ENCODE measurements around the gene NTN4.
"Not testable (repeated sequence)": the region's sequence is repeated elsewhere in the genome, so short reads cannot be mapped to it uniquely, and the experiment has no call there.

The NTN4 gene

GRCh38 chr12:95626854-95627253 lies 163.7 kb downstream of the NTN4 start:
- Mint-ChIP-seq H3K4me3 (no peak overlapping the region), H3K4me1 (ENCODE audit: low read depth) (no peaks in the 10 kb centered on the region), H3K36me3 (no peaks in the 10 kb centered on the region), H3K27ac (no peak overlapping the region), H3K9me3 (ENCODE audit: low read depth) (no peaks in the 10 kb centered on the region), H3K27me3 (no peaks in the 10 kb centered on the region)

DNA sequence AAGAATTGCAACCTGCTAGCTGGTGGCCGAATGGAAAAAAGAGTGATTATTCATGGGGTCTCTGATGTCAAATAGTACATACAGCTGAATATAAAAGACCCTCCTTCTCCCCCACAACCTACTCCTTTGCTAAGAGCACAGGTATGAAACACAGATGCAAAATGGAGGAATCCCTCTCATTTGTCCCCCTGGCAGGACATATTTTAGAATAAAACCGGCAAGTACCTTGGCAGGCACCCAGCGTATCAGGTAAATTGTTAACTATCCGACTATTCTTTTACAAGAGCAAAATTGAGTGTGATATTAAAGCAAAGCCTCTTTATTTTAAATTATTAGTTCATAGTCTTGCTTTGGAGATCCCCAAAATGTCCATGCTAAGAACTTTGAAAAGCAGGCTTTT lies 165.6 kb downstream of the NTN4 start:
- Mint-ChIP-seq H3K4me1 (ENCODE audit: low read depth) (no peaks in the 10 kb centered on the region), H3K27ac (no peak overlapping the region), H3K36me3 (no peaks in the 10 kb centered on the region), H3K27me3 (no peaks in the 10 kb centered on the region), H3K9me3 (ENCODE audit: low read depth) (no peaks in the 10 kb centered on the region), H3K4me3 (no peak overlapping the region)

DNA sequence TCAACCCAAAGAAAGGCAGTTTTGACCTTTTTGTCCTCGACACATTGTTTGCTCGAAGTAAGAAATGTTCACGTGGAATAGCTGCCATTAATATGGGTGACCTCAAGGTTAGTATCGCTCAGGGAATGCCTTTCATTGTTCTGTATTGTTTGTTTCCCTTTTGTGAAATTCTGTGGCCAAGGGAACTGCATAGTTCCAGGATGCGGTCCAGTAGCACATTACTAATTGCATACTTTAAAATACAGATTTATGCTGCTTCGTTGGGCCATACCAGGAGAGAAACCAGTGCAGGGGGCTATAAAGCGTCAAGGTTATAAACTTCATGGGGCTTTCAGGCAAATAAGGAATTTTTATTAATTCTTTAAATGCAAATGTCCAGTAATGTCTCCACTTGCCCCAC lies 166.0 kb downstream of the NTN4 start:
- H3K9me3 Mint-ChIP-seq (ENCODE audit: low read depth): no peaks in the 10 kb centered on the region

DNA sequence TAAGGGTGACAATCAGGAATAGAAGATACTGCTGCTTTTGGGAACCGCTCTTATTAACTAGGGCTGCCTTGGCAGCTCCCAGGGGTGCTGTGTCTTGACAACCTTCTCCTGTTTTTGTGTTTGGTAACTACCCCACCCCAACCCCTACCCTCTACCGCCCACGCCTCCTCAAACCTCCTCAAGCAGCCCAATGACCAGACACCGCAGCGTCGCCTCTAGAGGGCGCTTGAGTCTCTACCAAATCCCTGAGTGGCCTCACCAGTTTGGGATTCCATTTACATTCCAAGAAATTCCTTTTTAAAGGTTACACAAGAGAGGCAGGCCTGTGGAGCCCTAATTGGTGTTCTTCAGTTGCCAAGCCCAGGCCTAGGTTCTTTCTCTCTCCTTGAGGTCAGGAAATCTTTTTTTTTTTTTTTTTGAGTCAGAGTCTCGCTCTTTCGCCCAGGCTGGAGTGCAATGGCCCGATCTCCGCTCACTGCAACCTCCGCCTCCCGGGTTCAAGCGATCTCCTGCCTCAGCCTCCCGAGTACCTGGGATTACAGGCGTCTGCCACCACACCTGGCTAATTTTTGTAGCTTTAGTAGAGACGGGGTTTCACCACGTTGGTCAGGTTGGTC lies 166.9 kb downstream of the NTN4 start:
- Mint-ChIP-seq H3K4me1 (ENCODE audit: low read depth) (no peaks in the 10 kb centered on the region), H3K4me3 (no peak overlapping the region), H3K27me3 (no peaks in the 10 kb centered on the region), H3K9me3 (ENCODE audit: low read depth) (no peaks in the 10 kb centered on the region), H3K27ac (no peak overlapping the region), H3K36me3 (no peaks in the 10 kb centered on the region)

More for the DNA sequence above, 166.0 kb downstream of the NTN4 start:
- H3K36me3 Mint-ChIP-seq: no peaks in the 10 kb centered on the region
- H3K4me3 Mint-ChIP-seq: no peak overlapping the region
- H3K27ac Mint-ChIP-seq: no peak overlapping the region
- H3K4me1 Mint-ChIP-seq (ENCODE audit: low read depth): no peaks in the 10 kb centered on the region
- H3K27me3 Mint-ChIP-seq: no peaks in the 10 kb centered on the region

DNA sequence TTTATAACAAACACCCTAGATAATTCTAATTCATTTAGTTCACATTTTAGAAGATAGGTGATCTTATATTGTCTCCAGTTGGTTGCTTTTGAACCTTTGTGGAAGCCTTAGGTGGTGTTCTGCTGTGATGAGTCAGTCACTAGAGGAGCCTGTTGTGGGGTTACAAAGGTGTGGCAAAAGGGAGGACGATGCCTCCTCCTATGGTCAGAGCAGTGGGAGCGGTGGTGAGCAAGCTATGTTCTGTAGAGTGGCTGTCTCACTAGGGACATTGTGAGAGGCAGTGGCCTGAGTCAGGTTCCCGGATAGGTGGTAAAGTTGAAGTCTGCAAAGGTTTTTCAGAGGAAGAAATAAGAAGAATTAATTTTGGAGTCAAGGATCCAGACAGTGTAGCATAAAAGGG lies 167.7 kb downstream of the NTN4 start:
- Mint-ChIP-seq H3K27me3 (no peaks in the 10 kb centered on the region), H3K4me1 (ENCODE audit: low read depth) (no peaks in the 10 kb centered on the region), H3K27ac (no peak overlapping the region), H3K9me3 (ENCODE audit: low read depth) (no peaks in the 10 kb centered on the region), H3K36me3 (no peaks in the 10 kb centered on the region), H3K4me3 (no peak overlapping the region)

GRCh38 chr12:95621725-95622124 lies 168.8 kb downstream of the NTN4 start:
- H3K36me3 Mint-ChIP-seq: no peaks in the 10 kb centered on the region
- H3K27ac Mint-ChIP-seq: no peak overlapping the region
- H3K27me3 Mint-ChIP-seq: no peaks in the 10 kb centered on the region
- no peak overlapping the region for H3K4me3 Mint-ChIP-seq
- no peaks in the 10 kb centered on the region for H3K4me1 Mint-ChIP-seq (ENCODE audit: low read depth)
- H3K9me3 Mint-ChIP-seq (ENCODE audit: low read depth): no peaks in the 10 kb centered on the region

DNA sequence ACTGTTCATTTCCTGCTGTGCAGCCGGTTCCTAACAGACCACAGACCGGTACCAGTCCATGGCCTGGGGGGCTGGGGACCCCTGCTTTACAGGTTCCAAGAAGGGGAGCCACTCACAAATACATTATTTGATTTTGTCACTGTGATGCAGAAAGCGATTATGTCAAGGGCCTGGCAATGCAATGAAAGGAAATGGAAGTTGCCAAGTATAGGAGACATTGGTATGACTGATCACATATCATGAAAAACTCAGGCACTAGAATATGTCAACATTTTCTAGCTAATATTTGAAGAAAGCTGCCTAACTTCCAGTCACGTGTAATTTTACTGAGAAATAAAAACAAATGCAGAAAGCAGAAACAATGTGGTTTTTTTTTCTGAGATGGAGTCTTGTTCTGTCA lies 170.4 kb downstream of the NTN4 start:
- H3K27me3 Mint-ChIP-seq: no peaks in the 10 kb centered on the region
- H3K9me3 Mint-ChIP-seq (ENCODE audit: low read depth): no peaks in the 10 kb centered on the region
- no peaks in the 10 kb centered on the region for H3K36me3 Mint-ChIP-seq
- no peak overlapping the region for H3K27ac Mint-ChIP-seq
- H3K4me3 Mint-ChIP-seq: no peak overlapping the region
- H3K4me1 Mint-ChIP-seq (ENCODE audit: low read depth): no peaks in the 10 kb centered on the region

- H3K27me3 Mint-ChIP-seq; H3K27ac Mint-ChIP-seq; H3K4me3 Mint-ChIP-seq; H3K36me3 Mint-ChIP-seq; H3K9me3 Mint-ChIP-seq (ENCODE audit: low read depth); H3K4me1 Mint-ChIP-seq (ENCODE audit: low read depth): not testable (repeated sequence)
Observed at GRCh38 chr12:95616470-95616869, 174.1 kb downstream of the NTN4 start.

- Mint-ChIP-seq H3K4me3 (no peak overlapping the region), H3K9me3 (ENCODE audit: low read depth) (no peaks in the 10 kb centered on the region), H3K27ac (no peak overlapping the region), H3K27me3 (peaks cover 2% of the 10 kb centered on the region), H3K4me1 (ENCODE audit: low read depth) (no peaks in the 10 kb centered on the region), H3K36me3 (no peaks in the 10 kb centered on the region)
Observed at GRCh38 chr12:95615749-95616148, 174.8 kb downstream of the NTN4 start.

GRCh38 chr12:95614390-95614982 lies 176.1 kb downstream of the NTN4 start:
- Mint-ChIP-seq H3K4me3 (no peak overlapping the region), H3K27ac (no peak overlapping the region), H3K9me3 (ENCODE audit: low read depth) (no peaks in the 10 kb centered on the region), H3K4me1 (ENCODE audit: low read depth) (no peaks in the 10 kb centered on the region), H3K27me3 (peaks cover 2% of the 10 kb centered on the region), H3K36me3 (no peaks in the 10 kb centered on the region)

DNA sequence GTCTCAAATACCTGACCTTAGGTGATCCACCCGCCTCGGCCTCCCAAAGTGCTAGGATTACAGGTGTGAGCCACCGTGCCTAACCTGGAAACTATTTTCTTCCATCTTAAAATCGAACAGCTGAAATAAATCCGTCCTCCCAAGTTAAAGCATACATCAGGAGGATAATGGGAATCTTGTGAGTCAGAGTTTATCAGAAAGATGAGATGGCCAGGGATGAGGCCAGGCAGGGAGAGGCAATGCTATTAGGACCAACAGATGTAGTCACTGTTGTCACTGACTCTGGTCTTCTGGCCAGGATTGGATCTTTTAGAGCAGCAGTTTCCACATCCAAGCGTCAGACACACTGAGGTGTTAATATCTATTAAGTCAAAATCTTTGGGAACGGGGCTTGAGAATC lies 177.5 kb downstream of the NTN4 start:
- H3K27me3 Mint-ChIP-seq: peaks cover 2% of the 10 kb centered on the region
- H3K9me3 Mint-ChIP-seq (ENCODE audit: low read depth): no peaks in the 10 kb centered on the region
- H3K36me3 Mint-ChIP-seq: no peaks in the 10 kb centered on the region

GRCh38 chr12:95611676-95612309 lies 178.8 kb downstream of the NTN4 start:
- H3K9me3 Mint-ChIP-seq (ENCODE audit: low read depth): no peaks in the 10 kb centered on the region
- H3K4me1 Mint-ChIP-seq (ENCODE audit: low read depth): no peaks in the 10 kb centered on the region
- H3K27me3 Mint-ChIP-seq: peaks cover 2% of the 10 kb centered on the region
- no peak overlapping the region for H3K27ac Mint-ChIP-seq
- H3K36me3 Mint-ChIP-seq: no peaks in the 10 kb centered on the region
- no peak overlapping the region for H3K4me3 Mint-ChIP-seq

More for the DNA sequence above, 177.5 kb downstream of the NTN4 start:
- H3K4me1 Mint-ChIP-seq (ENCODE audit: low read depth): no peaks in the 10 kb centered on the region
- no peak overlapping the region for H3K27ac Mint-ChIP-seq
- H3K4me3 Mint-ChIP-seq: no peak overlapping the region

GRCh38 chr12:95608252-95609033 lies 182.1 kb downstream of the NTN4 start:
- no peaks in the 10 kb centered on the region for H3K9me3 Mint-ChIP-seq (ENCODE audit: low read depth)
- peaks cover 2% of the 10 kb centered on the region for H3K27me3 Mint-ChIP-seq
- no peak overlapping the region for H3K4me3 Mint-ChIP-seq
- H3K27ac Mint-ChIP-seq: no peak overlapping the region
- H3K4me1 Mint-ChIP-seq (ENCODE audit: low read depth): no peaks in the 10 kb centered on the region
- no peaks in the 10 kb centered on the region for H3K36me3 Mint-ChIP-seq
